Ovary (tissue), 3 donors: ENCODE measurements around the gene ACTR1A.

ENCODE experiments used
- EP300 ChIP-seq: sonication (generic); formaldehyde crosslinking; IDR thresholded peaks from one replicate; pipeline ENCODE4 v1.6.1; 2017; ENCODE audit warnings: antibody characterized with exemption
- POLR2A ChIP-seq: fragments of 450-650 bp; IDR thresholded peaks from one replicate; pipeline ENCODE4 v1.6.1; 2017; ENCODE audit warnings: antibody characterized with exemption, mild to moderate bottlenecking, moderate library complexity
- TF ChIP-seq, protein P1 (sequence below), 3 donors: fragments of 450-650 bp in 2 of 3; fragments of 200-600 bp in 1 of 3; IDR thresholded peaks; one replicate each; pipeline versions ENCODE4 v1.5.1 to v1.8.0; 2016 to 2022; ENCODE audit warnings: antibody characterized with exemption in 3 of 3, mild to moderate bottlenecking in 1 of 3
- donor health status: DM: no; HTN: no; CAD: no.

DNA sequence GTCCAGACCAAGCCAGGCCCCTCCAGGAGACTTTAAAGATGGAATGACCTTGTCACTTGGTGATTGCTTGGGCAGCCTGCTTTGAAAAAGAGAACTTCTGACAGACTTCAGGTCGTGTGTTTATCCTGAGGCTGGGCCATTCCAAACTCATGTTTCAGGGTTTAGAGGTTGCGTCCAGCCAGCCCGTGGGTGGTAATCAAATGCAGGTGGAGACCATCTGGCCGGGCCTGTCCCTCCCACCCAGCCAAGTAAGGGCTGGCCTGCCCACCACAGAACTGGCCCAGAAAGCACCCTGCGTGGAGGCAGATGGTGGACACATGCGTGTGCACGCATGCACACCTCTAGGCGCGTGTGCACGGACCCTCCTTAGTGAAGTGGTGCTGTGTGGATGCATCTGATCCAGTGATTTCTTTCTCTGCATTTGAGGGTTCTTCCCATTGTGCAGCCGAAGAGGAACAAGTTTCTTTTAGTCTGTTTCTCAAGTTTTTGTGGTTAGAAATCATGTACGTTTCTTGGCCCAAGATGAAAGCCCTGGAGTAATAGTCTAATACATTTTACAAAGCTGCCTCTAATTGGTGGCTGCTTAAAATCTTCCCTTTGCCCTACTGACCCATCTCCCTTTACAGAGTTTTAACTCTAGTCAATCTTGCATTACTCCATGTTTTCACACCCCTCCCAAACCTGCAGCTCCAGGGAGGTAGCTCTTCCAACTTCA is 44.3 kb upstream of the ACTR1A start:
- no peak for TF ChIP-seq POLR2A
- TF ChIP-seq, protein P1, sequence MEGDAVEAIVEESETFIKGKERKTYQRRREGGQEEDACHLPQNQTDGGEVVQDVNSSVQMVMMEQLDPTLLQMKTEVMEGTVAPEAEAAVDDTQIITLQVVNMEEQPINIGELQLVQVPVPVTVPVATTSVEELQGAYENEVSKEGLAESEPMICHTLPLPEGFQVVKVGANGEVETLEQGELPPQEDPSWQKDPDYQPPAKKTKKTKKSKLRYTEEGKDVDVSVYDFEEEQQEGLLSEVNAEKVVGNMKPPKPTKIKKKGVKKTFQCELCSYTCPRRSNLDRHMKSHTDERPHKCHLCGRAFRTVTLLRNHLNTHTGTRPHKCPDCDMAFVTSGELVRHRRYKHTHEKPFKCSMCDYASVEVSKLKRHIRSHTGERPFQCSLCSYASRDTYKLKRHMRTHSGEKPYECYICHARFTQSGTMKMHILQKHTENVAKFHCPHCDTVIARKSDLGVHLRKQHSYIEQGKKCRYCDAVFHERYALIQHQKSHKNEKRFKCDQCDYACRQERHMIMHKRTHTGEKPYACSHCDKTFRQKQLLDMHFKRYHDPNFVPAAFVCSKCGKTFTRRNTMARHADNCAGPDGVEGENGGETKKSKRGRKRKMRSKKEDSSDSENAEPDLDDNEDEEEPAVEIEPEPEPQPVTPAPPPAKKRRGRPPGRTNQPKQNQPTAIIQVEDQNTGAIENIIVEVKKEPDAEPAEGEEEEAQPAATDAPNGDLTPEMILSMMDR (IDR thresholded peaks at IDR 0.05) = no peak
- no peak for TF ChIP-seq EP300
